Liver (tissue), 9 donors: ENCODE measurements around the gene BET1. TPM values are rescaled to one million over a fixed set of nuclear protein-coding genes. Genes with fewer than 3 reads are reported as not detected.

ENCODE experiments used
- DNase-seq: peaks from one replicate; pipeline ENCODE4 v3.0.0-alpha.2; 2017; ENCODE audit warnings: low spot score
- H3K27ac ChIP-seq, 2 donors: one replicate each; pipeline ENCODE4 v1.7.0; 2013; ENCODE audit warnings: inconsistent platforms in 2 of 2, low read length in 2 of 2, control low read depth in 1 of 2, low read depth in 1 of 2, mild to moderate bottlenecking in 1 of 2
- H3K27me3 ChIP-seq, 4 donors: one replicate each; pipeline versions ENCODE4 v1.6.1 to v1.7.0; 2013; ENCODE audit warnings: low read length in 3 of 4, inconsistent platforms in 1 of 4, mild to moderate bottlenecking in 1 of 4, moderate library complexity in 1 of 4; ENCODE audit not compliant: control insufficient read depth in 4 of 4, insufficient read depth in 4 of 4
- H3K36me3 ChIP-seq, 4 donors: one replicate each; pipeline versions ENCODE4 v1.6.1 to v1.7.0; 2013; ENCODE audit warnings: low read length in 3 of 4, mild to moderate bottlenecking in 3 of 4, low read depth in 1 of 4, moderate library complexity in 1 of 4; ENCODE audit not compliant: control insufficient read depth in 4 of 4, insufficient read depth in 3 of 4
- H3K4me1 ChIP-seq, 4 donors: one replicate each; pipeline versions ENCODE4 v1.6.1 to v1.7.0; 2013; ENCODE audit warnings: low read length in 3 of 4, mild to moderate bottlenecking in 3 of 4, moderate library complexity in 1 of 4; ENCODE audit not compliant: control insufficient read depth in 4 of 4, insufficient read depth in 4 of 4
- H3K4me3 ChIP-seq, 3 donors: one replicate each; pipeline versions ENCODE4 v1.6.1 to v1.7.0; 2013; ENCODE audit warnings: low read length in 3 of 3, control low read depth in 1 of 3, low read depth in 1 of 3, mild to moderate bottlenecking in 1 of 3
- H3K9ac ChIP-seq, 2 donors: one replicate each; pipeline ENCODE4 v1.7.0; 2013; ENCODE audit warnings: low read length in 2 of 2, mild to moderate bottlenecking in 2 of 2, moderate library complexity in 2 of 2, control low read depth in 1 of 2, low read depth in 1 of 2
- H3K9me3 ChIP-seq, 4 donors: one replicate each; pipeline versions ENCODE4 v1.6.1 to v1.7.0; 2013; ENCODE audit warnings: low read length in 3 of 4; ENCODE audit not compliant: control insufficient read depth in 4 of 4
- ATF3 ChIP-seq: IDR thresholded peaks from 2 replicates; pipeline ENCODE4 v1.6.1; 2016; ENCODE audit warnings: antibody characterized with exemption
- CTCF ChIP-seq: fragments of 150-350 bp; IDR thresholded peaks from 2 replicates; pipeline ENCODE4 v1.5.1; 2017; ENCODE audit warnings: improper control_type of control experiment, low read depth, low read length; ENCODE audit not compliant: missing input control
- EGR1 ChIP-seq, 2 donors: IDR thresholded peaks; 2 replicates each; pipeline ENCODE4 v1.6.1; 2016 to 2018; ENCODE audit warnings: antibody characterized with exemption in 2 of 2, low read depth in 2 of 2
- FOXA2 ChIP-seq: IDR thresholded peaks from 2 replicates; pipeline ENCODE4 v1.6.1; 2016; ENCODE audit warnings: antibody characterized with exemption
- GABPA ChIP-seq, 2 donors: IDR thresholded peaks in 1 of 2; conservative IDR thresholded peaks in 1 of 2; 2 replicates each; pipeline ENCODE4 v1.6.1; 2016; ENCODE audit warnings: antibody characterized with exemption in 2 of 2, mild to moderate bottlenecking in 1 of 2, moderate library complexity in 1 of 2
- HNF4A ChIP-seq, 2 donors: conservative IDR thresholded peaks; 2 replicates each; pipeline ENCODE4 v1.6.1; 2016; ENCODE audit warnings: antibody characterized with exemption in 2 of 2, mild to moderate bottlenecking in 2 of 2
- HNF4G ChIP-seq: IDR thresholded peaks from 2 replicates; pipeline ENCODE4 v1.6.1; 2016; ENCODE audit warnings: antibody characterized with exemption
- JUND ChIP-seq, 2 donors: IDR thresholded peaks; 2 replicates each; pipeline ENCODE4 v1.6.1; 2016; ENCODE audit warnings: antibody characterized with exemption in 2 of 2
- MAX ChIP-seq: IDR thresholded peaks from 2 replicates; pipeline ENCODE4 v1.6.1; 2016; ENCODE audit warnings: antibody characterized with exemption
- NR2F2 ChIP-seq: IDR thresholded peaks from 2 replicates; pipeline ENCODE4 v1.6.1; 2016; ENCODE audit warnings: antibody characterized with exemption
- REST ChIP-seq: IDR thresholded peaks from 2 replicates; pipeline ENCODE4 v1.6.1; 2016; ENCODE audit warnings: antibody characterized with exemption, mild to moderate bottlenecking
- RXRA ChIP-seq, 2 donors: IDR thresholded peaks; 2 replicates each; pipeline ENCODE4 v1.6.1; 2017 to 2018; ENCODE audit warnings: antibody characterized with exemption in 2 of 2, mild to moderate bottlenecking in 1 of 2
- SP1 ChIP-seq: IDR thresholded peaks from 2 replicates; pipeline ENCODE4 v1.6.1; 2018; ENCODE audit warnings: antibody characterized with exemption, mild to moderate bottlenecking
- TAF1 ChIP-seq: conservative IDR thresholded peaks from 2 replicates; pipeline ENCODE4 v1.6.1; 2016; ENCODE audit warnings: antibody characterized with exemption, mild to moderate bottlenecking
- ZBTB33 ChIP-seq: IDR thresholded peaks from 2 replicates; pipeline ENCODE4 v1.6.1; 2016; ENCODE audit warnings: antibody characterized with exemption
- WGBS: extraction: QIAGEN DNeasy Blood & Tissue Kit; methylation state at CpG from one replicate; pipeline ENCODE4 v1.1.7; 2013; 5-methylcytosine and 5-hydroxymethylcytosine counted together
- polyA plus RNA-seq, 2 donors: library from polyadenylated mRNA; stranded (reverse) in 1 of 2; unstranded in 1 of 2; fragments of 200-250 nt in 1 of 2; fragments of >200 nt in 1 of 2; fragmentation: Nextera tagmentation in 1 of 2; extraction: Ambion mirVana in 1 of 2; gene quantifications; one replicate each; pipeline versions ENCODE4 v1.2.1 to v1.2.3, GENCODE V29; 2013 to 2015
- total RNA-seq, 2 donors: library from RNA; depleted of rRNA; stranded (reverse); fragments of >200 nt; gene quantifications; one replicate each; pipeline ENCODE4 v1.2.3, GENCODE V29; 2014
- donor health status: healthy.
- donor health status: healthy.
- donor health status: healthy.
- donor health status: healthy.
- donor health status: healthy.

BET1 gene
- total and polyA plus RNA-seq, 4 donors = 12.7 to 23.9 (median 16.2) TPM

DNA sequence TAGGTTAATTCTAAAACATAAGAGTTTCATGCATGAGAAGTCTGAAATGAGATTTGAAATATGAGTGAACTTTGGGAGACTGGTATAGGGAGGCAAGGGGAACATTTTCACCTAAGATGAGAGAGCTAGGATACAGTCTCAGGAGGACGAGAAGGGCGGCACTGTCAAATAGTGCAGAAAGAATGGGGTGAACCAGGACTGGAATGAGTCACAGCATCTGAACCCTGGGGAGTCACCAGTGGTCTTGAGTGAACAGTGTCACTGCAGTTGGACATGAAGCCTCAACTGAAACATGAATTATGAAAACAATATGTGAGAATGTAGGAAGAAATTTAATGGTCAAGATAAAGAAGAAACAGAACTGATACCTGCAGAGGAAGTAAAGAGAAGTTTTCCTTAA, 48.9 kb downstream of the BET1 start:
- Histone ChIP-seq H3K4me3 (no peak overlapping the region), H3K27ac (no peak overlapping the region), H3K27me3 (no peaks in the 10 kb centered on the region), H3K9me3 (no peaks in the 10 kb centered on the region), H3K36me3 (no peaks in the 10 kb centered on the region), H3K4me1 (no peaks in the 10 kb centered on the region), H3K9ac (no peak overlapping the region)
- DNase-seq = no peak
- 86% methylated on average over 2 of the region's 2 CpGs for WGBS
- TF ChIP-seq ZBTB33 (no peak), SP1 (no peak), NR2F2 (no peak), JUND (IDR thresholded peaks at IDR 0.05) (no peak), GABPA (IDR thresholded peaks at IDR 0.05 in 1 of 2, conservative IDR thresholded peaks at IDR 0.05 in 1 of 2) (no peak), EGR1 (IDR thresholded peaks at IDR 0.05; ENCODE audit: low read depth in 2 of 2) (no peak), REST (no peak), MAX (no peak), FOXA2 (no peak), HNF4G (no peak), ATF3 (no peak)

GRCh38 chr7:93949423-93949822, 54.7 kb downstream of the BET1 start:
- no peak for DNase-seq
- TF ChIP-seq TAF1 (no peak), CTCF (no peak), EGR1 (IDR thresholded peaks at IDR 0.05; ENCODE audit: low read depth in 2 of 2) (no peak), NR2F2 (no peak), HNF4A (conservative IDR thresholded peaks at IDR 0.05) (no peak), RXRA (IDR thresholded peaks at IDR 0.05) (no peak), ZBTB33 (no peak), GABPA (IDR thresholded peaks at IDR 0.05 in 1 of 2, conservative IDR thresholded peaks at IDR 0.05 in 1 of 2) (no peak), REST (no peak), FOXA2 (no peak), JUND (IDR thresholded peaks at IDR 0.05) (no peak), MAX (no peak), SP1 (no peak)
- Histone ChIP-seq H3K9me3 (no peaks in the 10 kb centered on the region), H3K36me3 (no peaks in the 10 kb centered on the region), H3K9ac (no peak overlapping the region), H3K4me1 (no peaks in the 10 kb centered on the region), H3K27ac (no peak overlapping the region), H3K27me3 (no peaks in the 10 kb centered on the region), H3K4me3 (no peak overlapping the region)
- 54% methylated on average over 1 of the region's 1 CpG for WGBS
